COLO829 (cell line): Measurements from ENCODE around the gene GDF9.

Experiments used
- DNase-seq: peaks from one replicate; pipeline ENCODE4 v3.0.0; 2012; ENCODE audit warnings: low spot score

Gene GDF9, protein sequence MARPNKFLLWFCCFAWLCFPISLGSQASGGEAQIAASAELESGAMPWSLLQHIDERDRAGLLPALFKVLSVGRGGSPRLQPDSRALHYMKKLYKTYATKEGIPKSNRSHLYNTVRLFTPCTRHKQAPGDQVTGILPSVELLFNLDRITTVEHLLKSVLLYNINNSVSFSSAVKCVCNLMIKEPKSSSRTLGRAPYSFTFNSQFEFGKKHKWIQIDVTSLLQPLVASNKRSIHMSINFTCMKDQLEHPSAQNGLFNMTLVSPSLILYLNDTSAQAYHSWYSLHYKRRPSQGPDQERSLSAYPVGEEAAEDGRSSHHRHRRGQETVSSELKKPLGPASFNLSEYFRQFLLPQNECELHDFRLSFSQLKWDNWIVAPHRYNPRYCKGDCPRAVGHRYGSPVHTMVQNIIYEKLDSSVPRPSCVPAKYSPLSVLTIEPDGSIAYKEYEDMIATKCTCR

GRCh38 chr5:132866342-132867045 lies at the start of gene GDF9, which contains the start of gene UQCRQ:
GDF9 (minus strand) TSS chr5:132866469; CDS start chr5:132864533, 1,936 bp downstream.
UQCRQ (plus strand) TSS chr5:132866642; CDS start chr5:132866882, 240 bp downstream.
- peak; percentile 91 for DNase-seq

- DNase-seq, result no peak
Observed at GRCh38 chr5:132915681-132916080, 49.4 kb upstream of the GDF9 start.

- no peak for DNase-seq
Observed at GRCh38 chr5:132909702-132910101, 43.4 kb upstream of the GDF9 start.

DNA sequence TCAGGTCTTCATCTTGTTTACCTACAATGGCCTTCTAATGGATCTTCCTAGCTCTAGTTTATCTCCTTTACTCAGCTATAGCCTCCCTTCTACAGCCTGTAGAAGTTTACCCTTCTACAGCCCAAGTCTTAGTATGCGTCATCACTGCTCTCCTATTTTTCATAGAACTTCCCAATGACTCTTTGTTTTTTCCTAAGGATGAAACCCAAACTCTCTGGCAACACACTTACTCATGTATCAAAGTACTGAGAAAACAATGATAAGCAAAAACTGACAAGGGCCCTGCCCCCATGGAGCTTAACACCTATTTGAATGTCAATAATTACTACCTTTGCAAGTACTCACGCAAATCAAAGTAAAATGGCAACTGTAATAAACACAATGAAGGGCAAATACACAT lies 40.9 kb upstream of the GDF9 start:
- no peak for DNase-seq

- DNase-seq, result no peak
Observed at GRCh38 chr5:132905938-132906337, 39.7 kb upstream of the GDF9 start.

GRCh38 chr5:132901730-132902129 lies 35.5 kb upstream of the GDF9 start:
- no peak for DNase-seq

GRCh38 chr5:132901036-132901435 lies 34.8 kb upstream of the GDF9 start:
- no peak for DNase-seq

DNA sequence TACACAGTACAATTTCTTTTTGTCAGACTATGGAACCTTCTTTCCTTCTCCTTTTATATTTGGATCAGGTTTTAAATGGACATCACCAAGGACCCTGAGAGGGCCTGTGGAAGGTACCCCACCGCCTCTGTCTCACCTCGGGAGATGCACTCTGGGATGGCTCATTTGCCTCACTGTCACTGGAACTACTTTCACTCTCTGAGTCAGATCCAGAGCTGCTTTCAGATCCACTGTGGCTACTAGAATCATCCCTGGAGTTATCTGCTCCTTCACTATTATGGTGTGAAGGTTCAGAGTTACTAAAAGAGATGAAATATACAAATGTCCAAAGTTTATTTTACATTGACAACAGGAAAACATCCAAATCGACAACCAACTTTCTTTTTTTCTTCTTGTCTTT lies 31.8 kb upstream of the GDF9 start:
- DNase-seq, result no peak

- DNase-seq, result no peak
Observed at GRCh38 chr5:132896685-132897084, 30.4 kb upstream of the GDF9 start.

- no peak for DNase-seq
Observed at GRCh38 chr5:132895719-132896305, 29.5 kb upstream of the GDF9 start.

GRCh38 chr5:132890817-132891216 lies 24.5 kb upstream of the GDF9 start:
- no peak for DNase-seq

- DNase-seq, result no peak
Observed at GRCh38 chr5:132889501-132889900, 23.2 kb upstream of the GDF9 start.

- peak; percentile 39 for DNase-seq
Observed at GRCh38 chr5:132887283-132887682, 21.0 kb upstream of the GDF9 start.

GRCh38 chr5:132886064-132886823 lies 20.0 kb upstream of the GDF9 start:
- no peak for DNase-seq

- peak; percentile 60 for DNase-seq
Observed at GRCh38 chr5:132884548-132884947, 18.3 kb upstream of the GDF9 start.

DNA sequence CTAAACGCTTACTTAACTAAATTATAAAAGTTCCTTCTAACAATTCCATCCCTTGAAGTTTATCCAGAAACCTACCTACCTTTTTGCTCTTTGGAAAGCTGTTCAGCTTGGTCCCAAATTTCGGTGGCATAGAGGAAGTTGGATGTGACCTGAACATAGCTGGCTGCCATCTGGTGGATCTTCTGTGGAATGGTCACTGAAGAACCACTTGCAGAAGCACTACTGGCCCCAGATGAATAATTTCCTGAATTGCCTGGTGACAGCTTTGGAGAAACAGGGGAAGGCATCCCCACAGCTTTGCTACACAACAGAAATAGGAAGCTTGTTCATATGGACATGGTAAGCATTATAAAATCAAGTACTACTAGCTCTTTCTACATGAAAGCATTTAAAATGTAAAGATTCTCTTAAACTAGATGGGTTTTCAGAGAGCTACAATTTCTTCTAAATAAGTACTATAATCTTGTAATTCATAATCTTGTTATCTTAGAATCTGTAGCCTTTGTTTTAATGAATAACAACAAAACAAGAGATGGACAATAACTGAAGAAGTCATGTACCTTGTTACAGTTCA lies 17.1 kb upstream of the GDF9 start:
- DNase-seq, result no peak

GRCh38 chr5:132877938-132878337 lies 11.7 kb upstream of the GDF9 start:
- DNase-seq, result no peak

DNA sequence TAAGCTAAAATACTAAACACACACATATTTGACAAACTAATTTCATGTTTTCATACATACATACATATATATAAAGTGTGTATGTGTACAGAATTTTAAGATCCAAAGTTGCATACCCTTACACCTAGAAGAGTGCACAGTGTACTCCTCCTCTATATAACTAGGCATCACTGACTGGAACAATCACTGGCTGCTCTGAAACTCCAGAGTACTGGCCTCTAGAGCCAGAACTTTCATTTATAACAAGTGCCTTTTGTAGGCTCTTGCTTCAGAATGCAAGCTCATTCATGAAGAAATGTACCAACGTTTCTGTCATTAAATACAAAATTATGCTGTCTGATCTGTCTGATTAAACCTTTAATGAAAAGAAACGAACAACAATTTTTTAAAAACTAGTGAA lies 11.2 kb upstream of the GDF9 start:
- no peak for DNase-seq

- DNase-seq, result no peak
Observed at GRCh38 chr5:132876020-132876759, 9.9 kb upstream of the GDF9 start.

DNA sequence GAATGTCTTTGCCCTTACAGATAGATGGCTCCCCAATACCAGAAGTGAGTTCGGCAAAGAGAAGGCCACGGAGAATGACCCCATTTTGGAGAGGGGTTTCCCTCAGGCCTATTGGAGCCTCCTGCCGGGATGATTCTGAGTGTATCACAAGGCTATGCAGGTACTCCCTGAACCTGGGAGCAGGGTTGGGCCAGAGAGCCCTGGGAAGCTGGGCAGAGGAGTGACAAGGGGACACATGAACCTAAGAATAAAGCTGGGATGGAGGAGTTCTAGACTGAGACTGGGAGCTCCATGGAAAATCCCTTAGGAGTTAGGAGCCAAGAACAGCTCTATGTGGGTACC lies 7.6 kb upstream of the GDF9 start:
- no peak for DNase-seq
